ENCODE measurements around the gene DLGAP4. TPM values are rescaled to one million over a fixed set of nuclear protein-coding genes. Genes with fewer than 3 reads are reported as not detected.

DLGAP4 gene
- total and polyA plus RNA-seq, 2 of the 13 experiments (the other 11 are each of a cell fraction or from before 2014, with no cell fraction given), result 15.2 to 26.7 TPM

- TF ChIP-seq TFAP4 (IDR thresholded peaks at IDR 0.05; ENCODE audit: borderline replicate concordance, low read depth), result no peak
- TF ChIP-seq ZNF460 (CRISPR knock-in tag; IDR thresholded peaks at IDR 0.05; ENCODE audit: borderline replicate concordance), result no peak
- no peak for TF ChIP-seq DDIT3 (CRISPR knock-in tag; IDR thresholded peaks at IDR 0.05)
- TF ChIP-seq ETV6 (CRISPR knock-in tag; conservative IDR thresholded peaks at IDR 0.05), result no peak
- no peak for TF ChIP-seq GTF2F1 (IDR thresholded peaks at IDR 0.05; ENCODE audit: low read length)
- TF ChIP-seq HNF1B (CRISPR knock-in tag; IDR thresholded peaks at IDR 0.05), result no peak
- no peak for TF ChIP-seq ZNF253 (CRISPR knock-in tag; IDR thresholded peaks at IDR 0.05; ENCODE audit: borderline replicate concordance)
- TF ChIP-seq NFYB (CRISPR knock-in tag; IDR thresholded peaks at IDR 0.05), result no peak
- TF ChIP-seq, protein P1, sequence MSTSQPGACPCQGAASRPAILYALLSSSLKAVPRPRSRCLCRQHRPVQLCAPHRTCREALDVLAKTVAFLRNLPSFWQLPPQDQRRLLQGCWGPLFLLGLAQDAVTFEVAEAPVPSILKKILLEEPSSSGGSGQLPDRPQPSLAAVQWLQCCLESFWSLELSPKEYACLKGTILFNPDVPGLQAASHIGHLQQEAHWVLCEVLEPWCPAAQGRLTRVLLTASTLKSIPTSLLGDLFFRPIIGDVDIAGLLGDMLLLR (CRISPR knock-in tag; IDR thresholded peaks at IDR 0.05), result no peak
- TF ChIP-seq, protein P2, sequence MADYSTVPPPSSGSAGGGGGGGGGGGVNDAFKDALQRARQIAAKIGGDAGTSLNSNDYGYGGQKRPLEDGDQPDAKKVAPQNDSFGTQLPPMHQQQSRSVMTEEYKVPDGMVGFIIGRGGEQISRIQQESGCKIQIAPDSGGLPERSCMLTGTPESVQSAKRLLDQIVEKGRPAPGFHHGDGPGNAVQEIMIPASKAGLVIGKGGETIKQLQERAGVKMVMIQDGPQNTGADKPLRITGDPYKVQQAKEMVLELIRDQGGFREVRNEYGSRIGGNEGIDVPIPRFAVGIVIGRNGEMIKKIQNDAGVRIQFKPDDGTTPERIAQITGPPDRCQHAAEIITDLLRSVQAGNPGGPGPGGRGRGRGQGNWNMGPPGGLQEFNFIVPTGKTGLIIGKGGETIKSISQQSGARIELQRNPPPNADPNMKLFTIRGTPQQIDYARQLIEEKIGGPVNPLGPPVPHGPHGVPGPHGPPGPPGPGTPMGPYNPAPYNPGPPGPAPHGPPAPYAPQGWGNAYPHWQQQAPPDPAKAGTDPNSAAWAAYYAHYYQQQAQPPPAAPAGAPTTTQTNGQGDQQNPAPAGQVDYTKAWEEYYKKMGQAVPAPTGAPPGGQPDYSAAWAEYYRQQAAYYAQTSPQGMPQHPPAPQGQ (CRISPR knock-in tag; IDR thresholded peaks at IDR 0.05; ENCODE audit: borderline replicate concordance), result no peak
- no peak for TF ChIP-seq ZNF337 (CRISPR knock-in tag; IDR thresholded peaks at IDR 0.05; ENCODE audit: borderline replicate concordance, low read depth)
- no peak for TF ChIP-seq POLR2A (IDR thresholded peaks at IDR 0.05; ENCODE audit: insufficient read depth in 1 of 2, low read depth in 2 of 2, low read length in 2 of 2)
- no peak for TF ChIP-seq ZSCAN9 (CRISPR knock-in tag; IDR thresholded peaks at IDR 0.05; ENCODE audit: borderline replicate concordance)
- no peak for TF ChIP-seq MTERF4 (CRISPR knock-in tag; IDR thresholded peaks at IDR 0.05)
- TF ChIP-seq ARID3A (IDR thresholded peaks at IDR 0.05; ENCODE audit: low read depth, low read length), result no peak
- no peak for TF ChIP-seq HIC2 (CRISPR knock-in tag; IDR thresholded peaks at IDR 0.05; ENCODE audit: low read depth)
- no peak for TF ChIP-seq KDM4B (CRISPR knock-in tag; IDR thresholded peaks at IDR 0.05)
- TF ChIP-seq DPF2 (CRISPR knock-in tag; IDR thresholded peaks at IDR 0.05; ENCODE audit: borderline replicate concordance, low read depth), result no peak
- peak; percentile 60 for TF ChIP-seq ZNF143 (CRISPR knock-in tag; IDR thresholded peaks at IDR 0.05)
Observed at GRCh38 chr20:36359668-36360406, 53.7 kb downstream of the DLGAP4 start (continued).

Data from HepG2 (cell line).